Measurements from ENCODE around the gene TMEM255B. TPM values are rescaled to one million over a fixed set of nuclear protein-coding genes. Genes with fewer than 3 reads are reported as not detected.

The TMEM255B gene
- 1 to 10 TPM; 1.7 to 1.8 TPM for total RNA-seq

DNA sequence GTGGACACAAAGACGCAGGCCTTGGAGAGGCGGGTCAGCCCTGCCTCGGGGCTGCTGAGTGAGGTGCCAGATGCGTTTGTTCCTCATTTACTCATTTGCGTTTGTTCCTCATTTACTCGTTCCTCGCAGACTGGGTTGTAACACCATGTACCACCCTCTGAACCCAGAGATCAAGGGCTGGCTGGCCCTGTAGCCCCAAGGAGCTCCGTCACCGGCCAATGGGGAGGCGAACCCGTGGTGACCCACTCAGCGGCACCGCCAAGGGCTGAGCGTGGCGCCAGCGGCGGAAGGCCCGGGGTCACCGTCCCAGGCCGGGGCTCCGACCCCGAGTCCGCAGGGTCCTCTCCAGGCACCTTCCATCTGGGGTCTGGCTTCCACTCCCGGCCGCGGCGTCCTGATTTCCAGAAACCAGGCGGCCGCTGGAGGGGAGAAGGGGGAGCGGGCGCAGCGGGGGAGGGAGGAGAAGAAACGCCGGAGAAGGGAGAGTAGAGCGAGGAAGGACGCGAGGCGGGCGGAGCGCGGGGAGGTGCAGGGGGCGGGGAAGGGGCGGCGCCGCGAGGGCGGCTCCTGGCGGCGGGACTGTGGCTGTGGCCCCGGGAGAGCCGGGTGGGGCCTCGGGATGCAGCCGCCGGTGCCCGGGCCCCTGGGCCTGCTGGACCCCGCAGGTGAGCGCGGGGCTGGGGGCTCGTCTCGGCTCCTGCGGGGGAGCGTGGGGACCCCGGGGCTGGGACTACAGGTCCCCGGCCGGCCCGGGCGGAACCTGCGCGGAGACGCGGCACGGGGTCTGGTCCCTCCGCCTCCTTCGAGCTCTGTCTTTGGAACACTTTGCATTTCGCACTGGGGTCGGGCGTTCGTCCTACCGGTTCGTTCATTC lies at the start of gene TMEM255B:
Gene TMEM255B, plus strand, starts transcription at position 576 of the 874 bp plus-strand sequence. Its CDS starts 44 bp downstream, at position 620.
- peak within 1 kb of the TSS; percentile 74 for H3K4me3 Mint-ChIP-seq
- TF ChIP-seq, protein P1, sequence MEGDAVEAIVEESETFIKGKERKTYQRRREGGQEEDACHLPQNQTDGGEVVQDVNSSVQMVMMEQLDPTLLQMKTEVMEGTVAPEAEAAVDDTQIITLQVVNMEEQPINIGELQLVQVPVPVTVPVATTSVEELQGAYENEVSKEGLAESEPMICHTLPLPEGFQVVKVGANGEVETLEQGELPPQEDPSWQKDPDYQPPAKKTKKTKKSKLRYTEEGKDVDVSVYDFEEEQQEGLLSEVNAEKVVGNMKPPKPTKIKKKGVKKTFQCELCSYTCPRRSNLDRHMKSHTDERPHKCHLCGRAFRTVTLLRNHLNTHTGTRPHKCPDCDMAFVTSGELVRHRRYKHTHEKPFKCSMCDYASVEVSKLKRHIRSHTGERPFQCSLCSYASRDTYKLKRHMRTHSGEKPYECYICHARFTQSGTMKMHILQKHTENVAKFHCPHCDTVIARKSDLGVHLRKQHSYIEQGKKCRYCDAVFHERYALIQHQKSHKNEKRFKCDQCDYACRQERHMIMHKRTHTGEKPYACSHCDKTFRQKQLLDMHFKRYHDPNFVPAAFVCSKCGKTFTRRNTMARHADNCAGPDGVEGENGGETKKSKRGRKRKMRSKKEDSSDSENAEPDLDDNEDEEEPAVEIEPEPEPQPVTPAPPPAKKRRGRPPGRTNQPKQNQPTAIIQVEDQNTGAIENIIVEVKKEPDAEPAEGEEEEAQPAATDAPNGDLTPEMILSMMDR (IDR thresholded peaks at IDR 0.05) = no peak
- peaks cover 15% of the 10 kb centered on the region for H3K4me1 Mint-ChIP-seq (ENCODE audit: low read depth)
- H3K27ac Mint-ChIP-seq = no peak within 1 kb of the TSS
- POLR2A ChIA-PET = no interaction called here
- no peaks in the 10 kb centered on the region for H3K9me3 Mint-ChIP-seq
- CTCF ChIA-PET = interaction anchor here (0.7 to 1.6 kb wide), 2 partner anchors 10 to 16 kb away, joined by 3 to 4 read pairs; no protein-coding TSS in a partner anchor
- H3K27me3 Mint-ChIP-seq = peaks cover 44% of the 10 kb centered on the region
- DNase-seq (peak; percentile 72), ATAC-seq (peak; percentile 93)
- no peaks in the 10 kb centered on the region for H3K36me3 Mint-ChIP-seq (ENCODE audit: low read depth)
- intact Hi-C loops (cut with micrococcal nuclease) = no loop called here

- Mint-ChIP-seq H3K9me3 (peaks cover 2% of the 10 kb centered on the region), H3K36me3 (ENCODE audit: low read depth) (no peaks in the 10 kb centered on the region), H3K27ac (no peak overlapping the region), H3K27me3 (no peaks in the 10 kb centered on the region), H3K4me1 (ENCODE audit: low read depth) (peaks cover 8% of the 10 kb centered on the region), H3K4me3 (no peak overlapping the region)
- DNase-seq (no peak), ATAC-seq (no peak)
- POLR2A ChIA-PET = no interaction called here
- TF ChIP-seq, protein P1 (IDR thresholded peaks at IDR 0.05) = no peak
- CTCF ChIA-PET = interaction anchor here (1.9 kb wide), 1 partner anchor 19 kb away, joined by 7 read pairs; no protein-coding TSS in a partner anchor
- intact Hi-C loops (cut with micrococcal nuclease) = no loop called here
Observed at GRCh38 chr13:113722921-113723320, 36.1 kb upstream of the TMEM255B start.

DNA sequence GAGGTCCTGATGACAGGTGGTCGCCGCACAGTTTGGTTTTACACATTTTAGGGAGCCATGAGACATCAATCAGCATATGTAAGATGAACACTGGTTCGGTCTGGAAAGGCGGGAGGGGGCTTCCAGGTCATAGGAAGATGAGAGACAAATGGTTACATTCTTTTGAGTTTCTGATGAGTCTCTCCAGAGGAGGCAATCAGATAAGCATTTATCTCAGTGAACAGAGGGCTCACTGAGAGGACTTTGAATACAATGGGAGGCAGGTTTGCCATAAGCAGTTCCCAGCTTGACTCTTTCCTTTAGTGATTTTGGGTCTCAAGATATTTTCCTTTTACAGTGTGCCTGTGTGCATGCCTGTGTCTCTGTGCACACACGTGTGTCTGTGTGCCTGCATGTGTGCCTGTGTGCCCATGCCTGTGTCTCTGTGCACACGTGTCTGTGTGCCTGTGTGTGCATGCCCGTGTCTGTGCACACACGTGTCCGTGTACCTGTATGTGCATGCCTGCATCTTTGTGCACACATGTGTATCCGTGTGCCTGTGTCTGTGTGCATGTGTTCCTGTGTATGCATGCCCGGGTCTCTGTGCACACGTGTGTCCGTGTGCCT lies 35.5 kb upstream of the TMEM255B start:
- Mint-ChIP-seq H3K36me3 (ENCODE audit: low read depth) (no peaks in the 10 kb centered on the region), H3K4me1 (ENCODE audit: low read depth) (peaks cover 8% of the 10 kb centered on the region), H3K27ac (no peak overlapping the region), H3K9me3 (peaks cover 2% of the 10 kb centered on the region), H3K4me3 (no peak overlapping the region), H3K27me3 (peaks cover under 1% of the 10 kb centered on the region)
- CTCF ChIA-PET = interaction anchor here (1.9 kb wide), 1 partner anchor 18 kb away, joined by 7 read pairs; no protein-coding TSS in a partner anchor
- POLR2A ChIA-PET = no interaction called here
- DNase-seq (no peak), ATAC-seq (no peak)
- intact Hi-C loops (cut with micrococcal nuclease) = no loop called here
- TF ChIP-seq, protein P1 (IDR thresholded peaks at IDR 0.05) = no peak

DNA sequence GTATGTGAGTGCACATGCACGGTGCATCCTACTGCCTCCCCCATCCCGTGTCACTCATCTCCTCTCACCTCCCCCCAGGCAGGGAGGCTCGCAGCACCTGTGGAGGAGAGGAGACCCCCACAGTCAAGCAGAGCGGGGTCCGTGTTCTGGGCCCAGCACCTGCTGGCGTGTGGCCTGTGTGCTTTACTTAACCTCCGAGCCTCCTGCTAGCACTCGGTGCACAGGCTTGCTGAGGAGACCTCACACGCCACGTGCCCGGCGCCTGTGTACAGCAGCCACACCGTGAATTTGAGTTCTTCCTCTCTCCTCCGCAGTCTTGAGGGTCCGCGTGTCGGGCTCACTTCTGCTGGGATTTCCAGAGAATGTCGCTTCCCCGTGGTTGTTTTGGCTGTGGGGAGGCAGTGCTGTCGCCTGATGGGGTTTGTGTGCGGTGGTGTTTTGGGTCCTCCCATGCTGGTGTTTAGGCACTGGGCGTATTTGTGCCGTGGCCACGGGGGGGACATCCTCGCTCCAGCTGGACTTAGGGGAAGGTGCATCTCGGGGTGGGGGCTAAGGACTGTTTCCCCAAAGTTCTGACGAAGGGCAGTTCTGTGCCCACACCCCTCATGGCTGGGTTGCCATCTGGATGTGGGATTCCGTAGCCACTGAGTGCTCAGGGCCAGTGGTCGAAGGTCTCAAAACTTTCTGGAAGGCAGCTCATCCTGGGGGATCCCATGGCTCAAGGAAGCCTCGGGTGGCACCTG lies 34.8 kb upstream of the TMEM255B start:
- Mint-ChIP-seq H3K36me3 (ENCODE audit: low read depth) (no peaks in the 10 kb centered on the region), H3K27ac (peak overlapping the region; percentile 80), H3K9me3 (peaks cover 2% of the 10 kb centered on the region), H3K4me3 (peak overlapping the region; percentile 71), H3K4me1 (ENCODE audit: low read depth) (peaks cover 8% of the 10 kb centered on the region), H3K27me3 (peaks cover 2% of the 10 kb centered on the region)
- ChIA-PET POLR2A (no interaction called here), CTCF (interaction anchor here (1.0 to 1.9 kb wide), 6 partner anchors 17 to 72 kb away, joined by 3 to 8 read pairs (median 4); no protein-coding TSS in a partner anchor)
- no peak for ATAC-seq
- DNase-seq = no peak
- intact Hi-C loops (cut with micrococcal nuclease) = no loop called here
- TF ChIP-seq, protein P1 (IDR thresholded peaks at IDR 0.05) = no peak
